GOT3 (cell line): ENCODE data around the gene AGR2.
A peak's percentile ranks its signal among the peaks of the same experiment; 100 is the strongest.
"Not testable (repeated sequence)": the region's sequence is repeated elsewhere in the genome, so short reads cannot be mapped to it uniquely, and the experiment has no call there.

Experiments used
- DNase-seq: peaks from one replicate; lab custom pipeline; 2025; ENCODE audit warnings: mixed read lengths; lab: John Stamatoyannopoulos, UW

Gene AGR2

DNA sequence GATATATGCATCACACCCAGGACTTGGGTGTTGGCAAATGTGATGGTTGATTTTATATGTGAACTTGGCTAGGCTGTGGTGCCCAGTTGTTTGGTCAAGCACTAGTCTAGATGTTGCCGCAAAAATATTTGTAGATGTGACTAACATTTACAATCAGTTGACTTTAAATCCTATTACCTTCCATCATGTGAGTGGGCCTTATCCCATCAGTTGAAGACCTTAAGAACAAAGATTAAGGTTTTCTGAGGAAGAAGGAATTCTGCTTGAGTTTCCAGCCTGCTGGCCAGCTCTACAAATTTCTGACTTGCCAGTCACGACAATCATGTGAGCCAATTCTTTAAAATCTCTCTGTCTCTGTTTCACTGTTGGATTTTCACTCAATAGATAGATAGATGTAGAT, 30.9 kb downstream of the AGR2 start:
- no peak for DNase-seq

- DNase-seq: no peak
These were observed 31.5 kb downstream of the AGR2 start for GRCh38 chr7:16773326-16773725.

- DNase-seq: no peak
These were observed 34.0 kb downstream of the AGR2 start for GRCh38 chr7:16770657-16771329.

- not testable (repeated sequence) for DNase-seq
These were observed 34.8 kb downstream of the AGR2 start for GRCh38 chr7:16769994-16770393.

DNA sequence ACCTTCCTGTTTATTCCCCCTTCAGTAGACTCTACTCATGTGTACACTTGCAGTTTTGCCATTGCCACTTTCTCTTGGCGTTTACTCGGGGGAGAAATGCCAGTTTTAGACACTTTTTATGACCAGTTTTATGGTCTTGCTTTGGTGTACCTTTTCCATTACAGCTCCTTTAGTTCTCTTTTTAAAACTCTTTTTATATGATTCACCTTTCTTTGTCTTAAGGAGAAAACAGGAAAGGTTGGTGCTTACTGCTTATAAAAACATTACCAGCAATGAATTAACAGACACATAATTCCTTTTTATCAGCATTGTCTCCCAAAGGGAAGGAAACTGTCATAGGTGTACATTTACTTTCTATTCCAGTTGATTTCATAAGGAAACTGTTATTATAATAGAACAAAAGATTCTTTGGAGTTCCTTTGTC, 39.4 kb downstream of the AGR2 start:
- DNase-seq: no peak

DNA sequence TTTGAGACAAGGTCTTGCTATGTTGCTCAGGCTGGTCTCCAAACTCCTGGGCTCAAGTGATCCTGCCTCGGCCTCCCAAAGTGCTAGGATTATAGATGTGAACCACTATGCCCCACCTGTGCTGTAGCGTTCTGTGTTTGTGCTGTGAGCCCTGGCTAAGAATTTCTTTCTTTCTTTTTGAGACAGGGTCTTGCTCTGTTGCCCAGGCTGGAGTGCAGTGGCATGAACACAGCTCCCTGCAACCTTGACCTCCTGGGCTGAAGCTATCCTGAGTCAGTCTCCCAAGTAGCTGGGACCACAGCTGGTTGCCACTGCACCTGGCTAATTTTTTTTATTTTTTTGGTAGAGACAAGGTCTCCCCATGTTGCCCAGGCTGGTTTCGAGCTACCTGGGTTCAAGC, 39.9 kb downstream of the AGR2 start:
- no peak for DNase-seq

GRCh38 chr7:16762177-16762576, 42.6 kb downstream of the AGR2 start:
- no peak for DNase-seq

DNA sequence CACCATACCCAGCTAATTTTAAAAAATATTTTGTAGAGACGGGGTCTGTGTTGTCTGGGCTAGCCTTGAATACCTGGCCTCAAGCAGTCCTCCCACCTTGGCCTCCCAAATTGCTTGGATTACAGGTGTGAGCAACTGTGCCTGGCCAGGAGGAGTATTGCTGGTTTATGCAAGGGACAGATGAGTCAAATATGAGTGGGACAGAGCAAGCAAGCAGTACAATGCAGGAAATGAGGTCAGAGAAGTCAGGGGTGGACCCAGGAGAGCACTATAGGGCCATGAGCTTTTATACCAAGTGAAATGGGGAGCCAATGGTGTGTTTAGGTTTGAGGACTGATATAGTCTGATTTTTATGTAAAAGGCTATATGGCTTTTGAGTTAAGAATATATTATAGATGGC, 45.0 kb downstream of the AGR2 start:
- no peak for DNase-seq

DNA sequence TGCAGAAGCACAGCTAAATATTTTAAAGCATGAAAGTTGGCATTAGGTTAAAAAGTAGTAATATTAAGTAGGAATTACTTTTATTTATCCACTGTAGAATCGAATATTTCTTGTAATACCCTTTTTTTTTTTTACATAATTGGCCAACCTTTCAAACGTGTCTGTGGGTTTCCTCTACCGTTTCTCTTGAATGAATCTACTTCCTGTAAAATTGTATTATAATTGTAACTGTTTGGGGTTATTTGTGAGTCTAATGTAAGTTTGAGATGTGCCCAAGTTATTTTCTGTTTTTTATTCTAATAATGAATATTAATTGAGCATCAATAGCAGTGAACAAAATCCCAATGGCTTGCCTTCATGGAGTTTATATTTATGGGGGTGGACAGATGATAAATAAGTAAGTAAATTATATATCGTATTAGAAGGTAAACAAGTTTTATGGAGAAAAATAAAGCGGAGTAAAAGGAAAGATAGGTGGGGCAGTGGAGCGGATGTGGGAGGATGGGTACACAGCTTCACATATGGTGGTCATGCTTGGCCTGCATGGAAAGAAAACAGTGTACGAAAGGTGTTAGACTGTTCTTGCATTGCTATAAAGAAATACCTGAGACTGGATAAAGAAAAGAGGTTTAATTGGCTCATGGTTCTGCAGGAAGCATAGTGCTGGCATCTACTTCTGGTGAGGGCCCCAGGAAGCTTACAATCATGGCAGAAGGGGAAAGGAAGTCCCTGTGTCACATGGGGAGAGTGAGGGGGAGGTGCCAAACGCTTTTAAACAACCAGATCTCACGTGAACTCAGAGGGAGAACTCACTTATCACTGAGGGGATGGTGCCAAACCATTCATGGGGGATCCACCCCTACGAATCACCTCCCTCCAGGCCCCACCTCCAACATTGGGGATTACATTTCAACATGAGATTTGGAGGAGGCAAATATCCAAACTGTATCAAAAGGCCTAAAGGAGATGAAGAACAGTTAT, 45.9 kb downstream of the AGR2 start:
- DNase-seq: no peak

DNA sequence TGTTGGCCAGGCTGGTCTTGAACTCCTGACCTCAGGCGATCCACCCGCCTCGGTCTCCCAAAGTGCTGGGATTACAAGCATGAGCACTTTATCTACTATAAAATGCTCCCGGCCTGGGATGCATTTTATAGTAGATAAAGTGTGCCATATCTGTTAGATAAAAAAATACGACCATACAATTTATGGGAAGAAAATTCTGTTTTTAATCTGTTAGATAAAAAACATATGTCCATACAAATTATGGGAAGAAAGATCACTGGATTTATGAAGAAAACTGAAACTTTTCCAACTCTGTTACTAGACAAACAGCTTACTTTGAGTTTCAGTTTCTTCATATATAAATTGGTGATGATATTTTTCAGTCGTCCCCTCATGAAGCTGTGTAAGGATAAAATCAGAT, 46.8 kb downstream of the AGR2 start:
- no peak for DNase-seq

- DNase-seq: no peak
These were observed 49.4 kb downstream of the AGR2 start for GRCh38 chr7:16755397-16755796.

DNA sequence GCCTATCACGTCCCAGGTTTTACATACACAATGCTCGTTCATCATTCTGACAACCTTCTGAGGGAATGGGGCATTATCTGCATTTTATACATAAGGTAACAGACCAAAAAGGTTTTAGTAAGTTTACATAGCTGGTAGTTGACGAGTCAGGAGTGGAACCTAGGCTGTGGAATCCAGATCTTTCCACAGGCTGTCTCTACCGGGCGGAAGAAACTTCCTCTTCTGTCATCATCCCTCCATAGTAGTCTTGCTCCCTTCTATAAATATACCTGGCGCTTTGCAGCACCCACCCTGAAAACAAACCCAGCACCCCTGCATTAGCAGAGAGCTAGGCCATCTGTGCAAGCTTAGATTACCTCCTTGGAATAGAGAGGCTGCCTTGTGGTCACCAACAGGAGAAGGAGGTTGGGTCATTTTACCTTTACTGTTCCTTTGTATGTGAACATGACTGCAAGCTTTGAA, 49.9 kb downstream of the AGR2 start:
- no peak for DNase-seq

DNA sequence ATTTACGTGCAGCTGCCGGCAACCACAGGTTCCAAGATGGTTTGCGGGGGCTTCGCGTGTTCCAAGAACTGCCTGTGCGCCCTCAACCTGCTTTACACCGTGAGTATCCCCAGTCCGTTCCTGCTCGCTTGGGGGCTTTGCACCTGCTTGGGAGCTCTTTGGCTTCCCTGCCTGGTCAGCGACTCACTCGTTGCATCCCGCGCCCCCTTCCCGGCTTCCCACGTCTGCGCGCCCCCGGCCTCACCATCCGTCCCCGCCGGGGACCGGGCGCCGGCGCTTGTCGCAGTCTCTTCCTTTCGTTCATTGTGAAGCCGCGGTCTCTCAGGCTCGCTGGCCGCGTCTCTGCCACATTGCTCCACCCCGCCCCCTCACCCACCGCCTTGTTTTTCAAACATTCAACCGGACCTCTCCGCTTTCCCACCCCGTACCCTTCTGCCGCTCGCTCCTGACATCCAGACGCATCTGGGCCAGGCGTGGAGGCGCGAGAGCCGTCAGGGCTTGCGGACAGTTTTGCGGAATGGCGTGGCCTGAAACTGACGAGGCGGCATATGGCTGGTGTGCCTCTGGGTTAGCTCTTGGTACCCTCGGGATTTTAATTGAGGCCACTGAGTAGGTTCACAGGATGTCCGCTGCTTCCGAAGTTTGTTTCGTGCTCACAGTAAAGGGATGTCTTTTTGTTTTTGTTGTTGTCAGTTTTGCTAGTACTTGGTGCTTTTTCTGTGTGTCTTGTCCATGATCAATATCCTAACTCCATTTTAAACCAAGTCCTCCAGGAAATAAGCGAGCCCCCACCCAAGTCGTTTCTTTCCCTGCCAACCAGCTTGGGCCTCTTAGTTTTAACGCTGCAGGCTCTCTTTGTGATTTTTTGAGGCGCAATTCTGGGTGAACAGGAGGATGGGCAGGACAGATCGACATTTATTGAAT, 50.6 kb downstream of the AGR2 start:
- no peak for DNase-seq

DNA sequence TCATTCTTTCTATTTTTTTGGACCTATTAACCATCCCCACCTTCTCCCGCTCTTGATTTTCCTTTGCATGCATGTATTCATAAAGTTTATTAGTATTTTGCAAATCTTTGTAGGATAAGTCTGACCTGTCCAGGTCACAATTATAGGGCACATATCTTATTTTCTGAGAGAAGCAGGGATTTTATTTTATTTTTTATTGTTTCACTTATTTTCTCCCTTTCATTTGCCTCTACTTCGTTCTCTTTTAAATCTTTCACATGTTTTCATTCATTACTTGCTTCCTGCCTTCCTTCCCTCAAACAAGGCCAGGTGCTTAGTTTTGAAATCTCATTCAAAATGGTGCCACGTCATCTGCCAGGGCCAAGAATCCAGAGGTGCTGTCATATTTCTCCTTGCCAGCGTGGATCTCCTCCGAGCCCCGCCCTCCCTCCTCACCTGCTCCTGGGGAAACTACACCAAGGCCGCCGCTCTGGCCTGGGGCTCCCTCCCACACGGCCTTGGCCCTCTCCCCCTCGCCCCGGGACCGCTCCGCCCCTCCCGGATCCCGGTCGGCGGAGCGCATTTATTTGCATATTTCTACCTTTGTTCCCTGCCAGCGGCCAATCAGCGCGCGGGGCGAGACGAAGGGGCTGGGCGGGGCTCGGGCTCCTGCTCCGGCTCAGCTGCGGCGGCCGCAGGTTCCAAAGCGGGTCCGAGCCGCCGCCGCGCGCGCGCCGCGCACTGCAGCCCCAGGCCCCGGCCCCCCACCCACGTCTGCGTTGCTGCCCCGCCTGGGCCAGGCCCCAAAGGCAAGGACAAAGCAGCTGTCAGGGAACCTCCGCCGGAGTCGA, 51.5 kb downstream of the AGR2 start, which contains the start of gene TSPAN13:
TSS of gene TSPAN13 (plus strand) at position 654 of the 830 bp plus-strand sequence. CDS start 213 bp downstream, outside the sequence.
- DNase-seq: peak; percentile 24

- DNase-seq: no peak
These were observed 57.7 kb downstream of the AGR2 start for GRCh38 chr7:16747102-16747501.

DNA sequence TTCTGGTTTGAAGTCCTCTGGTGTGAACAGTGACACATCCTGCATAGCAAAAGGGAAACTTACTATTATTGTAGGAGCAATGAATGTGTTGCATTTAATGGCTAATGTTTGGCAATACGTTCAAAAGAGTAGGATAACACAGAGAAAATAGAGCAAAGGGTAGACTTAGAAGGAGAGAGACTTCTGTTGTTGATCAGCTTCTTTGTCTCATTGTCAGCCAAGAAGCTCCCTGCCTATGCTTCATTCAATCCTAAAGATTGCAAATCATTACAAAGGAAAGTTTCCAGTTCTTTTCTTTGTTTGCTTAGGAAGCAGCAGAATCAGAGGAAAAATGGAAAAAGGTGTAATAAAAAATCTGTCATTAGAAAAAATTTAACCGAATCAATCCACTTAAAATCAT, 59.2 kb downstream of the AGR2 start:
- no peak for DNase-seq

- no peak for DNase-seq
These were observed 60.1 kb downstream of the AGR2 start for GRCh38 chr7:16744518-16745250.

- no peak for DNase-seq
These were observed 61.6 kb downstream of the AGR2 start for GRCh38 chr7:16743236-16743635.

DNA sequence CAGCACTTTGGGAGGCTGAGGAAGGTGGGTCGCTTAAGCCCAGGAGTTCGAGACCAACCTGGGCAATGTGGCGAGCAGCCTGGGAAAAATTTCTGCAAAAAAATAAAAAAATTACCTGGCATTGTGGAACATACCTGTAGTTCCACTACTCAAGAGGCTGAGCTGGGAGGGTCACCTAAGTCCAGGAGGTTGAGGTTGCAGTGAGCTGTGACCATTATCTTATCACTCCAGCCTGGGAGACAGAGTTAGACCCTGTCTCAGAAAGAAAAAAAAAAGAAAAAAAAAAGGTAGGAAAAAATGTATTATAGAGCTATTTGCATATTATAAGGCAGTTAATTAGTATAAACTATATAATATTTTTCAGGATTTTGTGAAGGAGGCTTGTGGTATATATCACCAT, 62.3 kb downstream of the AGR2 start:
- no peak for DNase-seq
